ENCODE results near the gene FAM228A.

DNA sequence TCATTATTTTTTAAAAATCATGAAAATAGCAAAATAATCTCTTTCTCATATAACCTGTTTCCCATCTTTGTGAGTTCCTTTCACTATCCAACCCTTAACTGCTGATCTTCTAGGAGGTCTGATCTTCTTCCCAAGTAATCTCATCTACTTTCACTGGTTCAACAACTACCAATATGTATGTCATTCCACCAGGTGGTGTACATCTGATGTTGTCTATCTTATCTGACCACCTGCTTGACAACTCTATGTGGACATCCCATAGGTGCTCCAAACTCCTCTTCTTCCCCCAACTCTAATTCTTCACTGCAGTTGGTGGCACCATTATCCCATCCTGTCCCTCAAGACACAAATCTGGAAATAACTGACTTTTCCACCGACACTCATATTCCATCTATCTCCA lies 62.5 kb downstream of the FAM228A start:
- TF ChIP-seq BHLHE40 (IDR thresholded peaks at IDR 0.05; ENCODE audit: borderline replicate concordance) (no peak), ZNF384 (IDR thresholded peaks at IDR 0.05) (no peak), L3MBTL2 (conservative IDR thresholded peaks at IDR 0.05) (no peak), FOXA1 (IDR thresholded peaks at IDR 0.05) (no peak), TARDBP (IDR thresholded peaks at IDR 0.05) (no peak), SP1 (IDR thresholded peaks at IDR 0.05) (no peak), ARNT (IDR thresholded peaks at IDR 0.05) (no peak), HDGF (IDR thresholded peaks at IDR 0.05; ENCODE audit: borderline replicate concordance) (no peak), FOXK2 (IDR thresholded peaks at IDR 0.05) (no peak)
- TF ChIP-seq, protein P1, sequence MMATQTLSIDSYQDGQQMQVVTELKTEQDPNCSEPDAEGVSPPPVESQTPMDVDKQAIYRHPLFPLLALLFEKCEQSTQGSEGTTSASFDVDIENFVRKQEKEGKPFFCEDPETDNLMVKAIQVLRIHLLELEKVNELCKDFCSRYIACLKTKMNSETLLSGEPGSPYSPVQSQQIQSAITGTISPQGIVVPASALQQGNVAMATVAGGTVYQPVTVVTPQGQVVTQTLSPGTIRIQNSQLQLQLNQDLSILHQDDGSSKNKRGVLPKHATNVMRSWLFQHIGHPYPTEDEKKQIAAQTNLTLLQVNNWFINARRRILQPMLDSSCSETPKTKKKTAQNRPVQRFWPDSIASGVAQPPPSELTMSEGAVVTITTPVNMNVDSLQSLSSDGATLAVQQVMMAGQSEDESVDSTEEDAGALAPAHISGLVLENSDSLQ (IDR thresholded peaks at IDR 0.05) = no peak
